ENCODE results near the gene TAB3. TPM values are rescaled to one million over a fixed set of nuclear protein-coding genes. Genes with fewer than 3 reads are reported as not detected.

The TAB3 gene
- total RNA-seq (2014; rRNA removed), result 23.1 and 26.6 TPM in 2 replicates
- 3.9 TPM for polyA plus RNA-seq (2012)

- DNase-seq (ENCODE audit: low read depth), result peak; percentile 92
Measured at GRCh38 chrX:30889147-30890140, at the start of gene TAB3. TSS of gene TAB3 (minus strand) at chrX:30889254. CDS start at chrX:30859588, 29,666 bp downstream.

- DNase-seq (ENCODE audit: low read depth), result no peak
Measured at GRCh38 chrX:30938295-30938694, 49.2 kb upstream of the TAB3 start.

- DNase-seq (ENCODE audit: low read depth), result peak; percentile 24
Measured at GRCh38 chrX:30935985-30936384, 46.9 kb upstream of the TAB3 start.

- no peak for DNase-seq (ENCODE audit: low read depth)
Measured at GRCh38 chrX:30931920-30932319, 42.9 kb upstream of the TAB3 start.

GRCh38 chrX:30930679-30931078 is 41.6 kb upstream of the TAB3 start:
- DNase-seq (ENCODE audit: low read depth), result no peak

GRCh38 chrX:30930143-30930542 is 41.1 kb upstream of the TAB3 start:
- no peak for DNase-seq (ENCODE audit: low read depth)

GRCh38 chrX:30920271-30920670 is 31.2 kb upstream of the TAB3 start:
- DNase-seq (ENCODE audit: low read depth), result no peak

- no peak for DNase-seq (ENCODE audit: low read depth)
Measured at GRCh38 chrX:30918480-30918879, 29.4 kb upstream of the TAB3 start.

GRCh38 chrX:30913492-30913891 is 24.4 kb upstream of the TAB3 start:
- DNase-seq (ENCODE audit: low read depth), result no peak

- no peak for DNase-seq (ENCODE audit: low read depth)
Measured at GRCh38 chrX:30910124-30910860, 21.2 kb upstream of the TAB3 start.

- DNase-seq (ENCODE audit: low read depth), result peak; percentile 24
Measured at GRCh38 chrX:30906726-30907125, 17.7 kb upstream of the TAB3 start.

GRCh38 chrX:30905321-30905720 is 16.3 kb upstream of the TAB3 start:
- no peak for DNase-seq (ENCODE audit: low read depth)

GRCh38 chrX:30904632-30905031 is 15.6 kb upstream of the TAB3 start:
- no peak for DNase-seq (ENCODE audit: low read depth)

- no peak for DNase-seq (ENCODE audit: low read depth)
Measured at GRCh38 chrX:30904186-30904585, 15.1 kb upstream of the TAB3 start.

- DNase-seq (ENCODE audit: low read depth), result no peak
Measured at GRCh38 chrX:30900227-30900626, 11.2 kb upstream of the TAB3 start.

GRCh38 chrX:30898886-30899285 is 9.8 kb upstream of the TAB3 start:
- no peak for DNase-seq (ENCODE audit: low read depth)

GRCh38 chrX:30895370-30895769 is 6.3 kb upstream of the TAB3 start:
- no peak for DNase-seq (ENCODE audit: low read depth)

- DNase-seq (ENCODE audit: low read depth), result no peak
Measured at GRCh38 chrX:30893206-30893605, 4.2 kb upstream of the TAB3 start.

- no peak for DNase-seq (ENCODE audit: low read depth)
Measured at GRCh38 chrX:30892591-30892990, 3.5 kb upstream of the TAB3 start.

- no peak for DNase-seq (ENCODE audit: low read depth)
Measured at GRCh38 chrX:30888526-30889146, 418 bp downstream of the TAB3 start.

GRCh38 chrX:30887721-30888120 is 1.3 kb downstream of the TAB3 start:
- no peak for DNase-seq (ENCODE audit: low read depth)

- no peak for DNase-seq (ENCODE audit: low read depth)
Measured at GRCh38 chrX:30887288-30887687, 1.8 kb downstream of the TAB3 start.

Data from LHCN-M2 (cell line).